HG03280 (cell line): ENCODE data around the gene KRT7.
"Not testable (repeated sequence)": the region's sequence is repeated elsewhere in the genome, so short reads cannot be mapped to it uniquely, and the experiment has no call there.

Source experiments
- ATAC-seq: cut with Tn5 transposase; IDR thresholded peaks from one replicate; pipeline ENCODE4 v1.9.1; 2021; ENCODE audit warnings: mild to moderate bottlenecking, moderate library complexity; ENCODE audit not compliant: unreplicated experiment

KRT7 gene

DNA sequence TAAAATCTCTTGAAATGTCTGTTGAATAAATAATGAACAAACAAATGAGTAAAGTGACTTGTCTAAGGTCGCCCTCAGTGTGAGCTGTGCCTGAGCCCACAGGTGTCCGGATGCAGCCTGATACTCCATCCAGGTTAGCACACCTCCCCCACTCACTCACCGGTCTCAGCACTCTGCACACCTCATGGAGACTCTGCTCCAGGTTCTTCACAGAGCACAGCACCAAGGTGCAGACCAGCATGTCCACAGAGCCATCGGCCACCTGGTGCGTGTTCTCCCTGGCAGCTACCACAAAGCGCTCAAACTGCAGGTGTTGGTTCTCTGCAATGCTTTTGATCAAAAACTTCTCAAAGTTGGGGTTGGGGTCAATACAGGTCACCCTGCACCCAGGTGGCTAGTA lies 4.1 kb upstream of the KRT7 start:
- ATAC-seq: no peak

DNA sequence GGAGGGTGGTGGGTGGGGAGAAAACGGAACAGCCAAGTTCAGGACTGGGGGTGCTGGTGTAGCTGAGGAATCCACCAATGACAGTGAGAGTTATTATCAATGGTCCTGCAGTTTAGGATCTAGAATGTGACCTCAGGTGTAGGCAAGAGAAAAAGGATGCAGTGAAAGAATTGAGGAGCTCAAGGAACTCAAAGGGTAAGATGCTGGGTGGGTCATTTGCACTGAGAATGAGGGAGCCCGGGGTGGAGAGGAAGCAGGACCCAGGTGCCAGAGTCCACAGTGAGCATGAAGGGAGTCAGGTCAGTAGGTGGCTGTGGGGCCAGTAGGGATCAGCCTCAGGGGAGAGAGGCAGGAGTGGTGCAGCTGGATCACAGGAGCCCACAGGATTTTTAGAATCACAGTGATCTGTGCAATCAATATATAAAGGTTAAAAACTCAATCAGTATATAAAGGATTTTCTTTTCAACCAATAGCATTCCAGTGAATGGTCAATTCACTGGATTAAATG lies 3.2 kb upstream of the KRT7 start:
- ATAC-seq: no peak

DNA sequence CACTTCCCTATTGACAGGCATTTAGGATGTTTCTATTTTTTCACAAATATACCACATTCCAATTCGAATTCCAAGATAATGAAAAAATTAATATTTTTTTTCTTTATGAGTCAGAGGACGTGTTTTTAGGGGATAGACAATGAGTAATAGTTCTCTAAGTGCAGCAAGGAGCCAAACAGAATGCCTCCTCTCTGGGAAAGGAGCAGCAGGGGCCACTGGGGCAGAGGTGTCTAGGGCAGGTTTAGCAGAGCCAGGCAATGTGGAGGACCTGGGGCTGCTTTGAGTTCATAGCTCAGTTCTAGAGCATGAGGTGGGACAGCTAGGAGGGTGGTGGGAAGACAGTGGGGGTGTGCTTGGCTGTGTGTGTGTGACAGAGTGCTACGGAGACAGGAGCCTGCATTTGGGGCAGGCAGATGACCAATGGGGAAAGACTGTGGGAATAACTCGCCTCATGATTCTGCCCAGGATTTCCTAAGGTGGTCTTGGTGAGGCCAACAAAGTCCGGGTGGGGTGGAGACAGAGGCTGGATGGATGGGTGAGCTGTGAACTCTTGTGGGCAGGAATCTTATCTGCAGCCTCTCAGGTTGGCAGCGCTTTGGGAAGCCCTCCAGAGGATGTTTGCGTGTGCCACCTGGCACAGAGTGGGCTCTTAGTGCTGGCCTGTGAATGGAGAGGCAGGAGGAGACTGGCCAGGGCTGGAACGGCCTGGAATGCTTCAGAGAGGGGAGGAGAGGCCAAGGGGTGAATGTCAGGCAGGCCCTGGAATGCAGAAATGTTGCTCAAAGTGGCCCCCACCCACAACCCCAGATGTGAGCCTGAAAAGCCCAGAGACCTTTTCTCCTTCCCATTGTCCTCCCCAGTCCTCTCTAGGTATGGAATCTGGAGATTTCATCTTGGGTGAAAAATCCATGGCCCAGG lies 2.4 kb upstream of the KRT7 start:
- ATAC-seq: no peak

GRCh38 chr12:52231305-52232202 lies 1.5 kb upstream of the KRT7 start:
- ATAC-seq: no peak

DNA sequence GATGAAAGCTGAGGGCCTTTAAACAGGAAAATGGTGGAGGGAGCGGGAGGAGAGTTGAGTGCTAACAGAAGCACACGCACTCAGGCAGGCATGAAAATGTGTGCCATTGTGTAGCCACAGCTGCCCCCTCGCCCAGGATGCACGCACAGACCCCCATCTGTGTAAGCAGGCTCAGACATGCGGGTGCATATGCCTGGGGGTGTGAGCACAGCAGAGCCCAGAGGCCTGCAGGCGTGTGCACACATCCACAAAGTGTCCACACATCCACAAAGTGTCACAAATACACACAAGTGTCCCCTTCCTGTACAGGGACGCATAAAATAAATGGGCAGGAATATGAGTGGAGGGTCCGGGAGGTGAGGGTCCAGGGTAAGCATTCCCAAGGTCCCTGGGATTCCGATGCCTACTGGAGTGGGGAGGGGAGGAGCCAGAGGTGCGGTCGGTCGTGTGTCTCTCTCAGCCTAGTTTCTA lies 805 bp upstream of the KRT7 start:
- no peak for ATAC-seq

GRCh38 chr12:52233462-52234207 lies 592 bp downstream of the KRT7 start:
- ATAC-seq: no peak

DNA sequence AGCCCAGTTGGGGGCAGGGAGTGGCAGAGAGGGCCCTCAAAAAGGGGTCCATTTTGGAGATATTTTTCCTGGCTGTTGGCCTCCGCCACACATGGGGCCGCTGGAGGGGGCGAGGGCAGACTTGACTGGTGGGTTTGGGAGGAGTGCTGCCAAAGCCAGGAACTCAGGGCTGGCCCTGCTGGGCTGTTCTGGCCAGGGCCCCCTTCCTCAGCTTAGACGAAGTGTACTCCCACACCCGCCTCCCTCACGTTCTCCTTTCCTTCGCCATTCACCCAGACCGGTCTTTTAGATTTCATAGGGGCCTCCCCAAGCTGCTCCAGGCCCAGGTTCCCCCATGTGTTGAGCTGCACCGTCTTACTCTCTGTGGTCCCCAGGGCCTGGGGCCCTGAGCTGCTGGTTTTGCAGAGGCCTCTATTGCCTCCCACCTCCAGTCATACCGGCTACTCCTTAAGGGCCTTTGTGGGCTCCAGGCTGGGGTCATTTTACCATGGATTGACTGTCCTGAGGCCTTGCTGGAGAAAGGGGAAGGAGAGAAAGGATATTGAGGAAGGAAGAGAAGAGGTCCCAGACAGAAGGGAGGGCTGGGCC lies 1.3 kb downstream of the KRT7 start:
- no peak for ATAC-seq

DNA sequence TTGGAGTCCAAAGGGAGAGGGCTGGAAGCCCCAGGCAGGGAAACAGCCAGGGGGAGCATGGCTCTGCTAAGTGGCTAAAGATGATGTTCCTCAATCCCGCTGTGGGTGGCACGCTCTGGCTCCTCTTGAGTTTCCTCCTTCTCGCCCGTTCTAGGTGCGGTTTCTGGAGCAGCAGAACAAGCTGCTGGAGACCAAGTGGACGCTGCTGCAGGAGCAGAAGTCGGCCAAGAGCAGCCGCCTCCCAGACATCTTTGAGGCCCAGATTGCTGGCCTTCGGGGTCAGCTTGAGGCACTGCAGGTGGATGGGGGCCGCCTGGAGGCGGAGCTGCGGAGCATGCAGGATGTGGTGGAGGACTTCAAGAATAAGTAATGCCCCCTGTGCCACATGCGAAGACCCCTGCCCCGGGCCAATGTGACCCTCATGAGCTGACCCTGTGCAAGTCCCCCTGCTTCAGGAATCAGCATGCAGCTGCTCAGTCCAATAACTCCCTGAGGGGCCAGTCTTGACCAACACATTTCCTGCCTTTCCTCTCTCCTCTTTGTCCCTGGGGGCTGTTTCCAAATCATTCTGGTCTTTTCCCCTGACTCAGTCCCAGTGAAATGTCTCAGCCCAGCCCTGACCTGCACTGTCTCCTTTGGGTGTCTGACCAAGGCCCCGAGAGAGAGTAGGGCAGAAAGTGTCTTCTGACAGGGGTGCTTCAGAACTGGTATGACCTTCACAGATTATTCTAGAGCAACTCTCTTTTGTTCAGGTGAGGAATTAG lies 2.1 kb downstream of the KRT7 start:
- ATAC-seq: no peak

DNA sequence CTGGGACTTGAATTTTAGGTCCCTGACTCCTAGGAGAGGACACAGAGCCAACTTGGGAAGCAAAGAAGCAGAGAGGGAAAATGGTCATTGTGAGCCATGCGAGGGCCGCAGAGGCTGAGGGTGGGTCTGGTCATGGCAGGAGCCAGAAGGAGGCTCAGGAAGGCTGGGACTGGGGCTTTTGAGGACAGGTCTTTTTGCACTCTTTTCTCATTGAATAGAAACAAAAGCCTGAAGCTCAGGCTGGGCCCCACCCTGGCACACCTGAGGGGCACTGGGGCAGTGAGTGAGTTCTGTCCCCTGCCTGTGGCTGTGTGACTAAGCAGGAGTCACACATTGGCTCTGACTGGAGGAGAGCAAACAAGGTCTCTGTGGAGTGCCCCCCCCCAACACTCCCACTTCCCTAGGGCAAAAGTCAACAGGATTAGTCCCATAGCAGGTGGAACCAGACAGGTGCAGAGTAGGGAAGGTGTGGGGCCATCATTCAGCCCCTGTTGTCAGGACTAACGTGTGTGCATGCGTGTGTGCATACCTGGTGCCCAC lies 2.8 kb downstream of the KRT7 start:
- ATAC-seq: no peak

GRCh38 chr12:52236386-52237050 lies 3.5 kb downstream of the KRT7 start:
- no peak for ATAC-seq

DNA sequence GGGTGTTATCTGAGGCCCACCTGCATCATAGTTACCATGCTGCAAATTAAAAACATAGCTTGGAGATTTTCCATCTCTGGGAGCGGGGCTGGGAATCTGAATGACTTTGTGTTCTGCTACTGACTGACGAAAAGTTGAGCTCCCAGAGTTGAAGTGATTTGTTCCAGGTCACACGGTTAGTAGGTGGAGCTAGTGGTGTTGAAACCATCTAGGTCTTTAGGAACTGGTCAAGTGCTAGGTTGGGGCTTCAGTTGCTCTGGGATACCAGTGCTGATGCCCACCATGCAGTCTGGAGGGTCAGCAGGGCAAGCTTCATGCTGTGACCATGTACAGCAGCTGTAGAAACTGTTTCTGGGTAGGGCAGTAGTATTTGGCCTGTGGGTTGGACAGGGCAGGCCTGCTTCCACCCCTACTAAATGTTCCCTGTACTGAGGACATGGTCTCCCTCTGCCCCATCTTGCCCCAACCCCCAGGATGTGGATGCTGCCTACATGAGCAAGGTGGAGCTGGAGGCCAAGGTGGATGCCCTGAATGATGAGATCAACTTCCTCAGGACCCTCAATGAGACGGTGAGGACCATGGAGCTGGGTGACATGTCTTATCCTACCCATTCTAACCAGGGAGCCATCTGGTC lies 5.3 kb downstream of the KRT7 start:
- ATAC-seq: no peak

GRCh38 chr12:52238916-52239646 lies 6.0 kb downstream of the KRT7 start:
- ATAC-seq: no peak

DNA sequence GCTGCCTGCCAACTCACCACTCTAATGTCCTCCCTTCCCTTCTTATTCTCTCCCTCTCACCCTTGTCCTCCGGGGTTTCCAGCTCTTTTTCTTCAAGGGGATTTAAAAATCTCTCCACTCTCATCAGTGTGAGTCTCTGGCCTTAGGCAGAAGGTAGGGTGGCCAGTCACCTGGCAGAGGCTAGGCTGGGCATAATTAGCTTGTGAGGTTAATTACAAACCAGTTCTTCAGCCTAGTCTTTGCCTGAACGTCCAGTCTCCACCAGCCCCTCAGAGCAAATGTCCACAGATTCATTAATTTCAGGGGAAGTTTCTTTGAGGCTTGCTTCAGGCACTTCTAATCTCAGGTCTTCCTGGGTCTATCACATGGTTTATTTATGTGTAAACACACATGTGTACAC lies 6.7 kb downstream of the KRT7 start:
- no peak for ATAC-seq

GRCh38 chr12:52240247-52240646 lies 7.2 kb downstream of the KRT7 start:
- ATAC-seq: not testable (repeated sequence)

- ATAC-seq: no peak
Measured at GRCh38 chr12:52241205-52241842, 8.3 kb downstream of the KRT7 start.

DNA sequence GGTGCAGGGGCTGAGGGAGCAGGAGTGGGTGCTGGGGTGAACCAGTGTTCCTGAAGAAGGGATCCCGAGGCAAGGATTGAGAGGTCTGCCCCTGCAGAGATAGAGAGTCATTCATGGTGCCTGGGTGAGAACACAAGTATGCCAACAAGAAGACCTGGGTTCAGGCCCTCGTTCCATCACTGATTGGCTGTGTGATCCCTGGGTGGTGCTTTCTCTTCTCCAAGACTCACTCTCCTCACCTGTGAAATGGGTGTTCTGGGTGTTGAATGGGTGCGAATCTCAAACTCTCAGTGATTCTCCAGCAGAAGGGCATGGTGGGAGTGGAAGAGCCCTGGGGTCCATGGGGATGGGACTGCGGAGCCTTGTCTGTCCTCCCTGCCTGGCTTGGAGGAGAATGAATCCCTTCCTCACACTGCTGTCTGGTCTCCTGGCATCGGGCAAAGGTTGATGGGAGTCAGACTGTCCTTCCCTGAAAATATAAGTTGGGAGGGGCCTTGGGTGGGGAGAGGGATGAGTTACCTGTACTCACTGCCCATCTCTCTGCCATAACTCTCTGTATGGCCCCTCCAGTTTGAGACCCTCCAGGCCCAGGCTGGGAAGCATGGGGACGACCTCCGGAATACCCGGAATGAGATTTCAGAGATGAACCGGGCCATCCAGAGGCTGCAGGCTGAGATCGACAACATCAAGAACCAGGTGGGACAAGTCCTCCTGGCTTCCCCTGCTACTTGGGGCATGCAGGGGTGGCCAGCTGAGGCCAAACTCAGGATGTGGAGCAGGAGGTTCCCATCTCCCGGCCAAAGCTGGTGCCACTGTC lies 9.6 kb downstream of the KRT7 start:
- no peak for ATAC-seq
